Stimulated activated CD8-positive, alpha-beta memory T cell treated with anti-CD3 and anti-CD28 coated beads, Interleukin-12 subunit alpha, Interleukin-12 subunit beta, amount 100 ng/mL, for 24 hours (primary cell): ENCODE measurements around the gene A1BG.

Experiments
- DNase-seq: peaks from one replicate; pipeline ENCODE4 v3.0.0-alpha.2; 2020; ENCODE audit errors: extremely low read depth

Gene A1BG, protein sequence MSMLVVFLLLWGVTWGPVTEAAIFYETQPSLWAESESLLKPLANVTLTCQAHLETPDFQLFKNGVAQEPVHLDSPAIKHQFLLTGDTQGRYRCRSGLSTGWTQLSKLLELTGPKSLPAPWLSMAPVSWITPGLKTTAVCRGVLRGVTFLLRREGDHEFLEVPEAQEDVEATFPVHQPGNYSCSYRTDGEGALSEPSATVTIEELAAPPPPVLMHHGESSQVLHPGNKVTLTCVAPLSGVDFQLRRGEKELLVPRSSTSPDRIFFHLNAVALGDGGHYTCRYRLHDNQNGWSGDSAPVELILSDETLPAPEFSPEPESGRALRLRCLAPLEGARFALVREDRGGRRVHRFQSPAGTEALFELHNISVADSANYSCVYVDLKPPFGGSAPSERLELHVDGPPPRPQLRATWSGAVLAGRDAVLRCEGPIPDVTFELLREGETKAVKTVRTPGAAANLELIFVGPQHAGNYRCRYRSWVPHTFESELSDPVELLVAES

DNA sequence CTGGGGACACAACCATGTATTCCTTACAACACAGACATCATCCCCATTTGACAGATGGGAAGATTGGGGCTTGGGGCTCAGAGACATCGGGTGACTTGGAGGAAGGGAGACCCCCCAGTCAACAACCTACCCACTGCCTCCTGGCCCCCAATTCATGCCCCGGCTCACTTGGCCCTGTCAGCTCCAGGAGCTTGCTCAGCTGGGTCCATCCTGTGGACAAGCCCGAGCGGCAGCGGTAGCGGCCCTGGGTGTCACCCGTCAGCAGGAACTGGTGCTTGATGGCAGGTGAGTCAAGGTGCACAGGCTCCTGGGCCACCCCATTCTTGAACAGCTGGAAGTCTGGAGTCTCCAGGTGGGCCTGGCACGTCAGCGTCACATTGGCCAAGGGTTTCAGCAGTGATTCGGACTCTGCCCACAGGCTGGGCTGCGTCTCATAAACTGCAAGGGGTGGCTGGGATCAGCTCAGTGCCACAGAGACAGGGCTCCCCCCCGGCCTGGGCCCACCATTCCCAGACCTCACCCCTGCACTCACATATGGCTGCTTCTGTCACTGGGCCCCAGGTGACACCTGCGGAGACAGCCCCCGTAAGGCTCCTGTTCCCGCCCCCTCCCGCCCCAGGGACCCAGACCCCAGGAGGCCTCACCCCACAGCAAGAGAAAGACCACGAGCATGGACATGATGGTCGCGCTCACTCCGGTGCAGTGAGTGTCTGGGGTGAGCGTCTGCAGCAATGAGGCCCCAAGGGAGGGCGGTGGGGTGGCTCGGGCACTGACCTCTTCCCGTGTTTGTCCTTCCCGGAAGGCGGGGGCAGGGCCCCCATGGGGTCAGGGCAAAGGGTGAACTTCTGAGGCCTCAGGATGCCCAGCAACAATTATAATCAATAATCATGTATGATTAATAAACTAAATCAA, at the start of gene A1BG:
Gene A1BG (minus strand): TSS at position 733 of the 912 bp plus-strand sequence. CDS start 55 bp downstream, at position 678.
- no peak for DNase-seq

DNA sequence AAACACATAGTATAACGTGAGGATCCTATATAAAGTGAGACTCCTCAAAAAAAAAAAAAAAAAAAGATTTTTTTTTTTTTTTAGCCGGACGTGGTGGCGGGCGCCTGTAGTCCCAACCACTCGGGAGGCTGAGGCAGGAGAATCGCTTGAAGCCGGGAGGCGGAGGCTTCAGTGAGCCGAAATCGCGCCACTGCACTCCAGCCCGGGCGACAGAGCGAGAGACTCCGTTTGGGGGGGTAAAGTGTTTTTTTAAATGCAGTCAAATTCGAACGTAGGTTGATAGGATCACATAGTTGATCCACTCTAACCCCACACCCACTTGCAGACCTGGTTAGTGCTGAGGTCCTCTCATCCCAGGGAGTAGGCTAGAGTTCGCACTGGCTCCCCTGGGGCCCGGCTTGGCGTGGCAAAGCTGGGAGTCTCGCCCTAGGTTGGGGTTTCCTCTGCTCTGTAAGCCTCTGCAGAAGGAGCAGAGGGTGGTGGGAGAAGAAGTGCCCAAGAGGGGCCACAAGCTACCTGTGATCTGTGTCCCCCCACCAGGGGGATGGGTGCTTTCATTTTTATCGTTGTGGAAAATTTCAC, 48.6 kb upstream of the A1BG start:
- DNase-seq: no peak

DNA sequence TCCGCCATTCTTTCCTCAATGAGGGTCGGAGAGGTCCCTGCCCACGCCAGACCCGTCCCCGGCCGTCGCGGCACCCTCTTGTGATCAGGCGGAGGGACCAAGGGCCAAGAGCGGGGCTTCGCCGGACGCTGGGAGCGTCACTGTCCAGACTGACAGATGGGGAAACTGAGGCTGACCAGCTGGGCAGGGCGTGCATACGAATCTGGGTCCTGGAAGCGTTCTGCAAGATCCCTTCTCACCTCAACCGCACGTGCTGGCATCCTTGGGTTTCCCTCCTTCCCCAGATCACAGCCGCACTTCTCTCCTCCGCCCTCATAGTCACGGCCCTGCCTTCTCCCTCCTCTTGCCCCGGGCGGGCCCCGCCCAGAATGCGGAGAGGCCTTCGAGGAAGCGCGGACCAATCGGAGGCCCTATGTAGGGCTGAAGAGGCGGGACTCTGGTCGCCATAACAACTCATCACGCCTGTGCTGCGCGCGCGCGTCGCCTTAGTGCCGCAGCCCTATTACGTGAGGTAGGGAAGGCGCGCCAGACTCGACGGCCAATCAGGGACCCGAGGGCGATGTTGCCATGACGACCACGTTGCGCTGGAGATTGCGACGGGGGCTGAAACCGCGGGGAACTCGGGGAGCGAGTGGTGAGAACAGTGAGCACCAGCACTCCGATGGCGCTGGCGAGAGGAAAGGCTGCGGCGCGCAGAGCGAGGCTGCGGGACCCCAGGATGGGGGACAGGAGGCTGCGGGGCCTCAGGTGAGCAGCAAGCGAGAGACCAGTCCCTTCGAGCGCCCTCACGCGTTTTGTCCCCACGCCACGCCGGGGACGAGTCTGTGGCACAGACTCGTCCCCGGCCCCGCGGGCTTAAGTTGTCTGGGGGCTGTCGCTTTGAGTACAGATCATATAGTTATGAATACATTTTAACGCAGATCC, 47.9 kb upstream of the A1BG start:
- peak; percentile 96 for DNase-seq

DNA sequence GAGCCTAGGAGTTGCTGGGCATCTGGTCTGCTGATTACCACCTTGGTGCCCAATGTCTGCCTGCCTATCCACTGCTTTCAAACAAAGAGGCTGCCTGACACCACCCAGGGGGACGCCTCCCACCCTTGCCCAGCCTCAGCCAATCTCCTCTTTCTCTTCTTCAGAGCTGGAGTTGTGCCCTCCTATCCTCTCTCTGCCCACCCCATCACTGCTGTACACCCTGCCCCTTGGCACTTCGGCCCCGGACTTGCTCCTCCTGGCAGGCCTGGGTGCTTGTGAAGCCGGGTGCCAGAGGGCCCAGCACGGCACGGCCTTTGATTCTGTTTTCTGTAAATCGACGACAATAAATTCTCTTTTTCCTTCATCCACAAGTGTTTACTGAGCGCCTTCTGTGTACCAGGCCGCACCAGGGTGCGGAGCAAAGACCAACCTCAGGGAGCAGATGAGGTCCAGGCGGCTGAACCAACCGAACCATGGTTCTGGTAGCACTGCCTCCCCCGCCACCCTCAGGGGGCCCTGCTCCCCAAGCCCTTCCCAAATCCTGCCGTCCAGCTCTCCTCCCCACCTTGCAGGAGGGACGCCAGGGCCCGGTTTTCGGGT, 47.1 kb upstream of the A1BG start:
- no peak for DNase-seq

DNA sequence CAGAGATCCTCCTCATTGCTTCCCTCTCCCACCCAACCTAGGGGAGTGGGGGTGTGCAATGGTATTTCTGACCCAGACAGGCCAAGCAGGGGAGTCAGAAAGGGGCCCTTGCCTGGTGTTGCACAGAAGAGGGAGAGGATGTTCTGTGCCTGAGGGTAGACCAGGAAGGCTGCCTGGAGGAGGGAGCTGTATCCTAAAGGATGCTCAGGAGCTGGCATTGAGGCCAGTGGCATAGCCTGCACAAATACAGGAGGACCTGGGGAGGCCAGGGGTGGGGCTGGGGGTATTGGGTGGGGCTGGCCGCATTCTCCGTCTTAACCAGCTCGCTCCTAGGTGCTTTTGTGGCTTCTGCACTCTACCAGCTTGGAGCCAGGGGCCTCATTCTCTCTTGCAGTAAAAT, 46.6 kb upstream of the A1BG start:
- DNase-seq: no peak

DNA sequence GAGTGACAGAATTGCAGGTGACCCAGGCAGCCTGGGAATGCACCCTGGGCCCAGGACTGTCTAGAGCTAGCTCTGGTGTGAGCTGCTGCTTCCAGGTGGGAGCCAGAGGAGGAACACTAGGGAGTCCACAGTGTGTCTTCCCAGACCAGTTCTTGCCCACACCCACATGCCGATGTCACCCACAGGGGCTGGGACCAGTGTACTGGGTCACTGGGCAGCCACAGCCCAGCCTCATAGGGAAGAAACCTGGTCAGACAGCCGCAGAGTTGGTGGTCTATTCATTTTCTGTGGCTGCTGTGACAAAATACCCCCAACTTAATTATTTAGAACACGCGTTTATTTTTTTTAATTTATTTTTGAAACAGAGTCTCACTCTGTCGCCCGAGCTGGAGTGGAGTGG, 45.3 kb upstream of the A1BG start:
- DNase-seq: no peak

DNA sequence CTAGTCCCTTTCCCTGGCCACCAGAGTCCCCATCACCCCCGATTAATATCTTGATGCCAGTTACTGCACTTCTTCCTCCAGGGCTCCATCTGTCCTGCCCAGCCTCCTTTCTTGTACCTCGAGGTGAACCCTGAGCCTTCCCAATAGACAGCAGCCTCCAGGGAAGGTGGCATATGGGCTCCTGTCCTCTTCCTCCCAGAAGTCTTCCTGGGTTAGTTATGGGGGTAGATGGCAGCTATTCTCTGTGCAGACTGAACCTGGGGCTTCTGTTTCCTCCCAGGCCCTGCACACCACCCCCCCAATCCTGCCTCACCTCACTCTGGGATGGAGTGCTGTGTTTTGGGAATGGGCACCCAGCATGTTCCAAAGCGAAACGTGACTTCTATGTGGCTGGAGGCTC, 44.8 kb upstream of the A1BG start:
- no peak for DNase-seq

DNA sequence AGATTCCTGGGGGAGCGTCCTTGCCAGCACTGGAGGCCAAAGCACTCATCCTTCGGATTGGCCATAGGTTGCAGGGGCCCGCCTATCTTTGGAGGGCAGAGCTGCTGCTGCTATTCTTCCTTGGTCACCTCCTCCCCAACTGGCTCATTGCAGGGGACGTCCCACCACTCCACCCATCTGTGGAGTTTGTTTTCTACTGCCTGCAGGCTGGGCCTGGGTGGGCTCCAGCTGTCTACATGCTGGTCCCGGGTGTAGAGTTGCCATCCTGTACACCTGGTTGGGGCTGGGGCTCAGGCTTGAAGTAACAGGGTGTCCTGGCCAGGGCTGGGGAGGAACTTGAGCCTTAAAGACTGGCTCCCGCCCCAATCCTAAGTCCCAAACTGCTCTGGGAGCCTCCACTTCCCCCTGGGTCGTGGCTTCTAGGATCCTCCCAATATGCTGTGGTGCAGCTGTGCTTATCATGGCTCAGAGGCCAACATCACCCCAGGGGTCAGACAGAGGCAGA, 44.3 kb upstream of the A1BG start:
- DNase-seq: no peak

DNA sequence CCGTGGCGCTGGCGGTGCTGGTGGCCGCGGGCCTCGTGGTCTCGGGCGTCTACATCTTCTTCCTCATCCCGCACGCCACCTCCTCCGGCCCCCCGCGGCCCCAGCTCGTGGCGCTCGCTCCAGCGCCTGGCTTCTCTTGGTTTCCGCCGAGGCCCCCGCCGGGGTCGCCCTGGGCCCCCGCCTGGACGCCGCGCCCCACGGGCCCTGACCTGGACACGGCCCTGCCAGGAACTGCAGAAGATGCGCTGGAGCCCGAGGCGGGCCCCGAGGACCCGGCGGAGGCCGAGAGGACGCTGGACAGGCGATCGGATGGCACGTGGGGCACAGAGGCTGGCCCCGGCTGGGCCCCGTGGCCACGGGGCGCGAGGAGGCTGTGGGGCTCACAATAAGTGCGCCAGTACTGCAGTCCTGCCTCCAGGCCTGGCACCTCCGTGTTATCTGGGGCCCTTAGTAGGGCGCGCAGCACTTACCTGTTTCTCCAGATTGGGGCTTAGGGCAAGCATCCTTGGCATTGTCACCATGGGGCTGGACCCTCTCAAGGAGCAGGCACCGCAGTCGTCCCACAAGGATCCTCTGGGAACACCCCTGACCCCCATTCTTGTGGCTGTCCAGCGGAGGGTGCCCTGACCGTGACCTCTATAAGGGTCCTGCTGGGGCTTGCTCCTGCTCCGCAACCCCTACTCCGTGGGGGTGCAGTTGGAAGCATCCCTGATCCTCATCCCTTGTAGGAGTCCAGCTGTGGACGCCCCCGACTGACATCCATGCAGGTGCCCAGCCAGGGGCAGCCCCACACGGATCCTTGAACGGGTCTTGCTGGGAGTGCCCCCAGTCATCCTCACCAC, 43.6 kb upstream of the A1BG start:
- DNase-seq: no peak

DNA sequence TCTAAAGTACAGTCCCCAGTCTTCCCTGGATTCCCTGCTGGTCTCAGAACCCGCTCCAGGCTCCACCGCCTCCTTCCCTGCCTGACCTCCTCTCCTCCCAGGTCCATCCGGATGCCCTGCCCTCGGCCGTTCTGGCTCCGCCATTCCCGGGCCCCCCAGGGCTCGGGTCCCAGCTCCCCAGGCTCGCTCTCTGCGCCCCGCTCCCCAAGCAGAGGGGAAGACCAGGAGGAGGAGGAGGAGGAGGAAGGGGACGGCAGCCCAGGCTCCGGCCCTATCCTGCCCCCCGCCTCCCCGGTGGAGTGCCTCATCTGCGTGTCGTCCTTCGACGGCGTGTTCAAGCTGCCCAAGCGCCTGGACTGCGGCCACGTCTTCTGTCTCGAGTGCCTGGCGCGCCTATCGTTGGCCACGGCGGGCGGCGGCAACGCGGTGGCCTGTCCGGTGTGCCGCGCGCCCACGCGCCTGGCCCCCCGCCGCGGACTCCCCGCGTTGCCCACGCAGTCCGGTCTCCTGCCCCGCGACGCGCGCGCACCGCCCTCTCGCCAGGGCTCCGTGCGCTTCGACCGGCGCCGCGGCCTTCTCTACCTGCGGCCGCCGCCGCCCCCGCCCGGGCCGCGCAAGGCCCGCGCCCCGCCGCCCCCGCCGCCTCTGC, 42.8 kb upstream of the A1BG start:
- no peak for DNase-seq

DNA sequence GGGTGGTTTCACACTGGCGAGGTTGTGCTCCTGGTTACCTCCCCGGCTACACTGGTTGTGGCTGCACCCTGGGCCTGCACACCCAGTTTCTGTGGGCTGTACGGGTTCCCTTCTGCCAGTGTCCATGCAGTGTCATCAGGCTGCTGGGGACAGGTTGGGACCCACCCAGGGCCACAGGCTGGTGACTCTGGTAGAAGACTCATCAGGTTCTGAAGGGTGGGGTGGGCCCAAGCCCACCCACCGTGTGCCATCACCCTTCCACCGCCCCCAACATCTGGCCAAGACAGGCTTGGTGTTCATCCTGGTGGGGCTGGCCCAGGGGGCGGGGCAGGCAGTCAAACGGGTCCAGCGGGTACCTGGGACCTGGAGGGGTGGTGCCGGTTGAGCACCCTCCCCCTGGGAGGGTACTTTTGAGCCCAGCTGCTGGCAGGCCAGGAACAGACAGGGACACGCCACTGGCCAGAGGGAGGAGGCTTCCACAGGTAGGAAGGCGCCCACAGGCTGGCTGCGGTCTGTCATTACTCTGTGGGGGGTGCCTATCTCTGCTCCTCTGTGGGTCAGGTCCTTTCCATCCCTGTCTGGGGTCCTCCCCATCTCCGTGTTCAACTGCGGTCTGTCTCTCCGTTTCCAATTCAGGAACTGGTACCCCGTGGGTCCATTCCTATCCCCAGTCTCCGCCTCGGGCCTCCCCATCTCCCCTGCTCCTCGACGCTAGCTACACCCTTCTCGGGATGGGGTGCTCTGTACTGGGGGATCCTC, 42.1 kb upstream of the A1BG start, which contains the start of gene RNF225:
Gene RNF225 (plus strand): TSS at position 437 of the 759 bp plus-strand sequence. CDS start 434 bp downstream, outside the sequence.
- DNase-seq: no peak

DNA sequence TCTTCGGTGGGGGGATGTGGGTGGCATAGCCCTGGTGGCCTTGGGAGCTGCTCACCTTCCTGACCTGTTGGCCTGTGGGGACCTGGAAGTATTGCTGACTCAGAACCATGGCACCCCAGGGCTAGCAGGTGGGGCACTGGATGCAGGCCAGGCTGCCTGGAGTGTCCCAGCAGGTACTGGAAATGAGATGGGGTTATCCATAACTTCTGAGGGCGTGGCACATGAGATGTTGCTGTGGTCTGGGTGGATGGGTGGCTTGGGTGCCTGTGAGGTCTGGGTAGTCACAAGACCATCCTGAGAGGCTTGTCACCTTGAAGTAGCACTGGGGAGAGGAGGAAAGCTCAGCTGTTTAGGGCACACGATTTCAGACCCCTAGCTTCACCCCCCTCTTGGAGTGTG, 41.5 kb upstream of the A1BG start:
- no peak for DNase-seq

DNA sequence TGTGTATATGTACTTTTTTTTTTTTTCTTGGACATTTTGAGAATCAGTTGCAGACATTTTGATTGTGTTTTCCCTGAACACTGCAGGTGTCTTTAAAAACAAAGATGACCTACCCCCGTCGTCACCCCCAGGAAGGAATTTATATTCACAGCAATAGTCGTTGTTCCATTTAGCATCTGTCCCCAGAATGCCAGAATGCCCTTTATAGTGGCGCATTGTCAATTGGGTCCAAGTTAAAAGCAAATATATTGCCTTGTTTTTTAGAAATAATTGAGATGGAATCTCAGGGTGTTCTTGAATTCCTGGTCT, 40.4 kb upstream of the A1BG start:
- DNase-seq: no peak

DNA sequence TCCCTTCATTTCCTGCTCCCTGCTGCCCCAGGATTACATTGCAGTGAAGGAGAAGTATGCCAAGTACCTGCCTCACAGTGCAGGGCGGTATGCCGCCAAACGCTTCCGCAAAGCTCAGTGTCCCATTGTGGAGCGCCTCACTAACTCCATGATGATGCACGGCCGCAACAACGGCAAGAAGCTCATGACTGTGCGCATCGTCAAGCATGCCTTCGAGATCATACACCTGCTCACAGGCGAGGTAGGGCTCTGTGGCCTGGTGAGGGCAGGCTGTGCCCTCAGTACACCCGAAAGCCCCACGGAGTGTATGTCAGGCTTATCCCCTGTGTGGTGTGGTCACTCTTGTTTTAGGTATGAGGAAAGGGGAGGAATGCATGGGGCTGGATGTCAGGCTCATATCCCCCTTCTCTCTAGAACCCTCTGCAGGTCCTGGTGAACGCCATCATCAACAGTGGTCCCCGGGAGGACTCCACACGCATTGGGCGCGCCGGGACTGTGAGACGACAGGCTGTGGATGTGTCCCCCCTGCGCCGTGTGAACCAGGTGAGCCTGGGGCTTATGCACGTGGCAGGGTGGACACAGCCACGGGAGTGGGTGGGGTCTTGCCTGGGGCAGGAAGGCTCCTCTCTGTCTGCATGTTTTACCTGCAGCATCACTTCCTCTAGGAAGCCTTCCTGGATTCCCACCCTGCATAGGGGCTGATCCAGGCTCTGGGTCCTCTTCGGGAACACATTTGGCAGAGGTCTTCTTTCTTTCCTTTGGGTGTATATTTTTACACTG, 39.8 kb upstream of the A1BG start:
- DNase-seq: no peak

DNA sequence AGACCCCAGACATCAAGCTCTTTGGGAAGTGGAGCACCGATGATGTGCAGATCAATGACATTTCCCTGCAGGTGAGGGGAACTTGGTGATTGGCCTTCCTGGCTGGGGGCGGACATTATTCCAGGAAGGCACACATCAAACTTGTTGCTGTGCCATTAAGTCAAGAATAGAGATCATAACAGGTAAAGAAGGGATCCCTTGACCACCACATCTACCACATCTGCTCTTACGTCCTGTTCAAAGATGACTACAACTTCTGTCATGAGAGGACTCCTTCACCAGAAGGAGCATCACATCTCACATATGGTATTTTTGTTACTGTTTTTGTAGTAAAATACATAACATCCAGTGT, 34.9 kb upstream of the A1BG start:
- DNase-seq: no peak

DNA sequence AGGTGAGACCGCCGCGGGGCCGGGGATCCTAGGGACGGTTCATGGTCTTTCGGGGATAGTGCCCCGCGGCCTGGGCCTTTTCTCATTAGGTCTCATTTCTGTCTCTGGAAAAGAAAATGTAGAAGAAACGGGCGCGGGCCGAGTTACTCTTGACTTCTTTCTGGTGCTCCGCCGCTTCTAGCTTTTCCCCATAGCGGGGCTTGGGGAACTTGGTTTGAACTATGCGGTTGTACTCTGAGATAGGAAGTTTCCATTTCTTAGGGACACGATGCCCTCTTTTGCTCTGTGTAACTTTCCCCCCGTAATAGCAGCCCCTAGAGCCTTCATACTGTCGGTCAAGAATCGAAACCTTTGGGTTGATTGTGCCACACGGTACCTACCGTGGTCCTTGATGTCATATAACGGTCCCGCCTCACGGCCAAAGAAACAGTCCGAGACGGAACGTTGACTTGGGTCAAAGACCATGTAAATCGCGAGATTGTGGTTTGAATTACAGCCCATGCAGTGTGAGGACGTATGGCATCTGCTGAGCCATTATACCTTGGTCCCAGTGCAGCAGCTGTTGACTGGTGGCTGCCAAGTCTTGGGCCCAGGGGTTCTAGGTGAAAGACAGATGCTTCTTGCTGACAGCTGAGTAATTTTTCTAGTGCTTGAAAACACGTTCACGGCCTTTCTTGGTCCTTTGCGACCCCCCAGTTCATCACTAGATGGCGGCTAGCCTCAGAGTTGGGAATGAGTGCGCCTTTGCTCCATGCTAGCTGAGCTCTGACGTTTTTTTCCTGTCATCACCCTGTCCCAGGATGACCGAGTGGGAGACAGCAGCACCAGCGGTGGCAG, 34.3 kb upstream of the A1BG start:
- DNase-seq: no peak
